ENCODE data around the gene CIRBP. TPM values are rescaled to one million over a fixed set of nuclear protein-coding genes. Genes with fewer than 3 reads are reported as not detected.

CIRBP gene
- polyA plus RNA-seq, 2 donors = 231 to 265 TPM

DNA sequence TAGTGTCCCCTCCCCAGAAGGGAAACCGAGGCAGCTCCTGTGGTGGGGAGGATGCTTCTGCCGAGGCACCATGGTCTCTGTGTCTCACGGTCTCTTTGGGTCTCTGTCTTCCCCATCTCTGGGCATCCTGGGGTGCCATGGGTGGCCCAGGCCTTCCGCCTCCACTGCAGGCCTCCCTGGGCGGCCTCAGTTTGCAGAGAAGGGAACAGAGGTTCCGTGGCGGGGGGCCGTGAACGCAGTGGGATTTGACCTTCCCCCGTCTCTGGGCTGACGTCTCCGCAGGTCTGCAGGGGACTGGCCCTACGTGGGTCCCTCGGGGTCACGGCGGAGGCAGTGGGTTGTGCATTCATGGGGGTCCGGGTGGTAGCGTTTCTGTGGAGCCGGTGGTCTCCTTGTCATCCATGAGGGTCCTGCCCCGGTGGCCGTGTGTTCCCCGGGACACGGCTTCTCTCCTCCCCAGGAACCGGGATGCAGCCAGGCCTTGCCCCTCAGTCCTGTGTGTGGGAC is 21.1 kb downstream of the CIRBP start:
- Histone ChIP-seq H3K36me3 (ENCODE audit: control insufficient read depth in 2 of 2, insufficient read depth in 2 of 2, low read length in 1 of 2) (no peaks in the 10 kb centered on the region), H3K9me3 (ENCODE audit: control insufficient read depth in 2 of 2, insufficient read depth in 1 of 2, low read depth in 1 of 2, low read length in 1 of 2) (no peaks in the 10 kb centered on the region), H3K4me3 (ENCODE audit: low read depth in 1 of 2, low read length in 2 of 2) (no peak overlapping the region), H3K27ac (ENCODE audit: low read depth in 2 of 2, low read length in 1 of 2) (no peak overlapping the region), H3K4me1 (ENCODE audit: control insufficient read depth in 2 of 2, insufficient read depth in 2 of 2, low read length in 1 of 2) (peaks cover 12 to 15% of the 10 kb centered on the region in 2 donors), H3K27me3 (ENCODE audit: control insufficient read depth in 1 of 2, insufficient read depth in 2 of 2, low read length in 2 of 2) (peaks cover 0 to 26% of the 10 kb centered on the region in 2 donors)
- 83 to 85% methylated on average over 20 to 24 of the region's 24 CpGs for WGBS, 2 donors

DNA sequence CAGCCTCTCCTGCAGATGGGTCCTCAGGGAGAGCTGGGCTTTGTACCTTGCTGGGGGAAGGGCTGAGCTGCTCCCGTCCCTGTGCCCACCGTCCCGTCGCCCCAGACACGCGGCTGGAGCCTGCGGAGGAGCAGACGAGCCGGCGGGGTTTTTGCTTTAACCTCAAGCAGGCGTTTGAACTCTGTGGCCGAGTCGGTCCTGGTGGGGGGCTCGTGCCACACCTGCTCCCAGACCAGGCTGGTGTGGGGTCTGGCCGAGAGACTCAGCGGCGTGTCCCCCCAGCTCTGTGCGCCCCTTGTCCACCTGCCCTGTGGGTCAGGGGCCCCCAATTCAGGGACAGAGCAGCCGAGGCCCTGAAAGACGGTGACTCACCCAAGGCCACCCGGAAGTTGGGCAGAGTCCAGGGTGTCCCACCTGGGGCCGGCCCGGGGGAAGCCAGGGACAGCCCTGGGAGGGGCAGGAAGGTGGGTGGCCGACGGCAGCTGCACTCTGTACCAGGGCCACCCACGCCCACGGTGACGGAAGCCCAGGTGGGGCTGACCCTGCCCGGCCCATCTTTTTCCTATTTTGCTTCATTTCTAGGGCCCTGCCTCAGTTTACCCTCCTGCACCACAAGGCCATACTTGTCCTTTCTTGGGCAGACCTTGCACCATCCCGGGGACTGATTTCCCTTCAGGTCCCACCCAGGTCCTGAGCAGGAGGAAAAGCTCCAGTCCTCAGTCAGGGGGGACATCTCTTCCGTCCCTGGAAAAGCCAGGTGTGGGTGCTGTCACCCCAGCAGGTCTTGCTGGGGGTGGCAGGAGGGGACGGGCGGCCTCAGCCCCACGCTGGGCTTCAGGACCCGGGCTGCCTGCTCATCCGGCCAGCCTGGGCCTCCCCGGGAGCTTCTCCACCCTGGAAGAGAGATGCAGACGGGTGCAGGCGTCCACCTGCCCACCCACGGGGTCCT is 21.8 kb downstream of the CIRBP start:
- no peak overlapping the region for H3K27ac ChIP-seq (ENCODE audit: low read depth in 2 of 2, low read length in 1 of 2)
- peaks cover 0 to 26% of the 10 kb centered on the region in 2 donors for H3K27me3 ChIP-seq (ENCODE audit: control insufficient read depth in 1 of 2, insufficient read depth in 2 of 2, low read length in 2 of 2)
- no peak overlapping the region for H3K4me3 ChIP-seq (ENCODE audit: low read depth in 1 of 2, low read length in 2 of 2)
- no peaks in the 10 kb centered on the region for H3K36me3 ChIP-seq (ENCODE audit: control insufficient read depth in 2 of 2, insufficient read depth in 2 of 2, low read length in 1 of 2)
- 60 to 62% methylated on average over 36 to 40 of the region's 40 CpGs for WGBS, 2 donors
- no peaks in the 10 kb centered on the region for H3K9me3 ChIP-seq (ENCODE audit: control insufficient read depth in 2 of 2, insufficient read depth in 1 of 2, low read depth in 1 of 2, low read length in 1 of 2)
- peaks cover 14% of the 10 kb centered on the region in 2 donors for H3K4me1 ChIP-seq (ENCODE audit: control insufficient read depth in 2 of 2, insufficient read depth in 2 of 2, low read length in 1 of 2)

DNA sequence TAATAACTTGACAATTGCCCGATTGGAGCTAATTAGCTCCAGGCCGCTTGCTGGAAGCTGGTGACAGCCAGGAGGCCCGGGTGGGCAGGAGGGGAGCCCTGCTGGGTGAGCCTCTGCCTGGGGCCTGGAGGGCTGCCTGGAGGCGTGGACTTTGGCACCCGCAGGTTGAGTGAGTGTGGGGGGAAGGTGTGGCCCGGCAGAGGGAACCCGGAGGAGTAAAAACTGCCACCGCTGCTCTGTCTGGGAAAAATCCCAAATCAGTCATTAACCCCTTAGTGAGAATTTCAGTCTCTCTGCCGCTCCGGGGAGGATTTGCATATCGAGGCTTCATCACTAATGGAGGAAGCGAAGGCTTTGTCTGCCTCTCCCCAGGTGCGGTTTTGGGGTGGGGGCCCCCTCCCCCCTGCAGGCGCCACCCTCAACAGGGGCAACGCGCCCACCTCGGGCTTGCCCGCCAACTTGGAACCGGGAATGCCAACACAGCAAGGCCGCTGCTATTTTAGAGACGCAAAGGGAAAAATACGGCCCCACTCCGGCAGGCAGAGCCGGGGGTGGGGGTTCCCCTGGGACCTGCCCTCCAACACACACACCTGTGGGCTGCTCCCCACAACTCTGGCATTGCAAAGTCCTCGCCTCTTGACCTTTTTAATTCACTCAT is 22.8 kb downstream of the CIRBP start:
- Histone ChIP-seq H3K9me3 (ENCODE audit: control insufficient read depth in 2 of 2, insufficient read depth in 1 of 2, low read depth in 1 of 2, low read length in 1 of 2) (no peaks in the 10 kb centered on the region), H3K4me1 (ENCODE audit: control insufficient read depth in 2 of 2, insufficient read depth in 2 of 2, low read length in 1 of 2) (peaks cover 9 to 11% of the 10 kb centered on the region in 2 donors), H3K4me3 (ENCODE audit: low read depth in 1 of 2, low read length in 2 of 2) (no peak overlapping the region), H3K27ac (ENCODE audit: low read depth in 2 of 2, low read length in 1 of 2) (no peak overlapping the region), H3K27me3 (ENCODE audit: control insufficient read depth in 1 of 2, insufficient read depth in 2 of 2, low read length in 2 of 2) (peaks cover 0 to 19% of the 10 kb centered on the region in 2 donors), H3K36me3 (ENCODE audit: control insufficient read depth in 2 of 2, insufficient read depth in 2 of 2, low read length in 1 of 2) (no peaks in the 10 kb centered on the region)
- 36 to 41% methylated on average over 25 of the region's 25 CpGs for WGBS, 2 donors

DNA sequence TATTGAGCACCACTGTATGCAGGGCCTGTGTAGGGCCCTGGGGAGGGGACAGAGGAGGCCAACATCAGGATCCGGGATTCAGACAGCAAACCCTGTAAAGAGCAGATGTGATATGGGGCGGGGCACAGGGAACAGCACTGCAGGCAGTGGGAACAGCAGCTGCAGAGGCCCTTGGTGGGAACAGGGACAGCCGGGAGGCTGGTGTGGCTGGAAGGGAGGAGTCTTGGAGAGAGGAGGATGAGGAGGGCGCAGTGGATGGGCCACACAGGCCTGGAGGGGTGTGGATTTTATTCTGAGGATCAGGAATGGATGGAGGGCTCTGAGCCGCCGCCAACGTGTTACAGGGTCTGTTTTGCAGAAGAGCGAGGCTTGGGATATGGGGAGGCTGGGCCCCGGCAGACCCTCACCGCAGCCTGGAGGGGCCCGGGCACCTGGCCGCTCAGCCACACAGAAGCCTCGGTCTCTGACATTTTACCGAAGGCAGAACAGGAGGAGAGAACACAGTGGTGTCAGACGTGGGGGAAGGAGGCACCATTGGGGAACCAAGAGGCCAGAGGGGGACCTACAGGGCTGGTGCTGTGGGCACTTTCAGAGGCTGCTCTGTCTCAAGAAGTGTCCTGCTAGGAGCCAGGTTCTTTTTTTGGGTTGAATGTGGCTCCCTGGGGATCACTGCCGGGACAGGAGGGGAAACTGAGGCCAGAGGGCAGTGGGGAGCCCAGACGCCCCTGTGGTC is 23.5 kb downstream of the CIRBP start:
- H3K4me1 ChIP-seq (ENCODE audit: control insufficient read depth in 2 of 2, insufficient read depth in 2 of 2, low read length in 1 of 2) = peaks cover 8 to 9% of the 10 kb centered on the region in 2 donors
- no peaks in the 10 kb centered on the region for H3K36me3 ChIP-seq (ENCODE audit: control insufficient read depth in 2 of 2, insufficient read depth in 2 of 2, low read length in 1 of 2)
- peaks cover 0 to 12% of the 10 kb centered on the region in 2 donors for H3K27me3 ChIP-seq (ENCODE audit: control insufficient read depth in 1 of 2, insufficient read depth in 2 of 2, low read length in 2 of 2)
- no peak overlapping the region for H3K4me3 ChIP-seq (ENCODE audit: low read depth in 1 of 2, low read length in 2 of 2)
- H3K27ac ChIP-seq (ENCODE audit: low read depth in 2 of 2, low read length in 1 of 2) = no peak overlapping the region
- 82 to 83% methylated on average over 17 of the region's 17 CpGs for WGBS, 2 donors
- no peaks in the 10 kb centered on the region for H3K9me3 ChIP-seq (ENCODE audit: control insufficient read depth in 2 of 2, insufficient read depth in 1 of 2, low read depth in 1 of 2, low read length in 1 of 2)

DNA sequence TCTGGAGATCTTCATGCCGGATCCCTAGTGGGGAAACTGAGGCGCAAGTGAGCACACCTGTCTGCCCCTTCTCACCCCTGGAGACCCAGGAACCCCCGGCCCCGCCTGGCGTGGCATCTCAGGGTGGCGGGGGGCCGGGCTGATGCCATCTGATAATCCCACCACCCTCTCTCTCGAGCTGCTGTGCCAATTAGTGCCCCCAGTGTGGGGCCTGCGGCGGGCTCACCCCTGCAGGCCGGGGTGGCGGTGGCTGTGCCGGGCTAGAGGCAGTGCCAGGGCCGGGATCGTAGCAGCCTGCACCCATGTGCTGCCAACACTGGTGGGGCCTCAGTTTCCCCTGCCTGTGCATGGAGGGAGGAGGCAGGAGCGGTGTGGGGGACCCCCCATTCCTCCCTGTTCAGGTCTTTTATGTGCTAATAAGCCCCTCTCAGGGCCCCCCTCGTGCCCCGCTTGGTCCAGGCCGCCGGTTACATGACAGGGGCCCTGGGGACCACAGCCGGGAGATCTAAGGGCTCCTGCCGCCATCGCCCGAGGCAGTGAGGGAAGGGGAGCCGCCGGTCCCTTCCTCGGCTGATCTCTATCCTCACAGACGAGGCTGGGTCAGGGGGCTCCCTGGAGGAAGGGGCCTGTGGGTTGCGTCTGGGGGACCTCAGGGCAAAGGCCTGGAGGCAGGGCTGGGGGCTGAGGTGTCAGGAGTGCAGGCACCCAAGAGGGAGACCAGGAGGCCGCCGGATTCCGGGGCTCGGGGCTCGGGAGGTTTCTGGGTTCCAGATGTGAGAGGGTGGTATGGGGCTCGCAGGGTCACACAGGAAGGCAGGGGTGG is 24.9 kb downstream of the CIRBP start:
- Histone ChIP-seq H3K27me3 (ENCODE audit: control insufficient read depth in 1 of 2, insufficient read depth in 2 of 2, low read length in 2 of 2) (peaks cover 0 to 3% of the 10 kb centered on the region in 2 donors), H3K4me1 (ENCODE audit: control insufficient read depth in 2 of 2, insufficient read depth in 2 of 2, low read length in 1 of 2) (peaks cover 5 to 7% of the 10 kb centered on the region in 2 donors), H3K4me3 (ENCODE audit: low read depth in 1 of 2, low read length in 2 of 2) (no peak overlapping the region), H3K9me3 (ENCODE audit: control insufficient read depth in 2 of 2, insufficient read depth in 1 of 2, low read depth in 1 of 2, low read length in 1 of 2) (no peaks in the 10 kb centered on the region), H3K27ac (ENCODE audit: low read depth in 2 of 2, low read length in 1 of 2) (no peak overlapping the region), H3K36me3 (ENCODE audit: control insufficient read depth in 2 of 2, insufficient read depth in 2 of 2, low read length in 1 of 2) (no peaks in the 10 kb centered on the region)
- WGBS, 2 donors = 73 to 79% methylated on average over 33 to 35 of the region's 35 CpGs

DNA sequence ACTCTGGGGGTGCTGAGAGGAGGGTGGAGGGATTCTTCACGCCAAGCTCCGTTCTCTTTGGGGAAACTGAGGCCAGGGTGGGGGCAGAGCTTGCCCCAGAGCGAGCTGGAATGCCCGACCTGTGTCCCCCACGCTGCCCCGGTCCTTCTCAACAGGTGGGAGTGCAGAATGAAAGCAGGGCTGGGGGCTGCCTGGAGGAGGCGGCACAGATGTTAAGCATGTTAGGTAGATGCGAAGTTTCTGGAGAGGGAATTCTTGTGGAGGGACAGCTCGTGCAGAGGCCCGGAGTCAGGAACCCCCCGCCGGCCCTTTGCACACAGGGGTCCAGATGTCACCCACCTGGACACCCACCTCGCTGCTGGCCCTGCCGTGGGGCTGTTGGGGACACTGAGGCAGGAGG is 25.6 kb downstream of the CIRBP start:
- H3K4me1 ChIP-seq (ENCODE audit: control insufficient read depth in 2 of 2, insufficient read depth in 2 of 2, low read length in 1 of 2) = peaks cover 4 to 5% of the 10 kb centered on the region in 2 donors
- H3K9me3 ChIP-seq (ENCODE audit: control insufficient read depth in 2 of 2, insufficient read depth in 1 of 2, low read depth in 1 of 2, low read length in 1 of 2) = no peaks in the 10 kb centered on the region
- peaks cover 0 to 3% of the 10 kb centered on the region in 2 donors for H3K27me3 ChIP-seq (ENCODE audit: control insufficient read depth in 1 of 2, insufficient read depth in 2 of 2, low read length in 2 of 2)
- no peak overlapping the region for H3K27ac ChIP-seq (ENCODE audit: low read depth in 2 of 2, low read length in 1 of 2)
- no peak overlapping the region for H3K4me3 ChIP-seq (ENCODE audit: low read depth in 1 of 2, low read length in 2 of 2)
- WGBS, 2 donors = 68 to 76% methylated on average over 14 of the region's 14 CpGs
- H3K36me3 ChIP-seq (ENCODE audit: control insufficient read depth in 2 of 2, insufficient read depth in 2 of 2, low read length in 1 of 2) = no peaks in the 10 kb centered on the region

DNA sequence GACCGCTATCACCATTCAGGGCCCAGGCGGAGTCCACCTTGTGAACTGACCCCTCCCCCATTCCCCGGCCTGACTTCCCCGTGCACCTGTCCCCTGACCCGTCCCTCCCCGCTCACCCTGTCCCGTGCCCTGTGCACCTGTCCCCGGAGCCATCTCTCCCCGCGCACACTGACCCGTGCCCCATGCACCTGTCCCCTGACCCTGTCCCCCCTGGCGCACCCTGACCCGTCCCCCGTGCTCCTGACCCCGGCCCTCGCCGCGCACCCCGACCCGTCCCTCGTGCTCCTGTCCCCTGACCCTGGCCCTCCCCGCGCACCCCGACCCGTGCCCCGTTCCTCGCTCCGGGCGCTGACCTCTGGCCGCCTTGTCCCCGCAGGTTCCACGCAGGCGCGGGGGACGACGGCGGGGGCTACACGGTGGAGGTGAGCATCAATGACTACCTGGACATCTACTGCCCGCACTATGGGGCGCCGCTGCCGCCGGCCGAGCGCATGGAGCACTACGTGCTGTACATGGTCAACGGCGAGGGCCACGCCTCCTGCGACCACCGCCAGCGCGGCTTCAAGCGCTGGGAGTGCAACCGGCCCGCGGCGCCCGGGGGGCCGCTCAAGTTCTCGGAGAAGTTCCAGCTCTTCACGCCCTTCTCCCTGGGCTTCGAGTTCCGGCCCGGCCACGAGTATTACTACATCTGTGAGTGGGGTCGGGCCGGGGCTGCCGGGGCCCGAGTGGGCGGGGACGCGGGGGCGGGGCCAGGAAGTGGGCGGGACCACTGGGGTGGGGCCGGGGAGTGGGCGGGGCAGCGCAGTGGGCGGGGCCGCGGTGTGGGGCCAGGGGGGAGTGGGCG is 26.3 kb downstream of the CIRBP start:
- Histone ChIP-seq H3K9me3 (ENCODE audit: control insufficient read depth in 2 of 2, insufficient read depth in 1 of 2, low read depth in 1 of 2, low read length in 1 of 2) (no peaks in the 10 kb centered on the region), H3K27ac (ENCODE audit: low read depth in 2 of 2, low read length in 1 of 2) (no peak overlapping the region), H3K4me1 (ENCODE audit: control insufficient read depth in 2 of 2, insufficient read depth in 2 of 2, low read length in 1 of 2) (peaks cover under 1 to 5% of the 10 kb centered on the region in 2 donors), H3K36me3 (ENCODE audit: control insufficient read depth in 2 of 2, insufficient read depth in 2 of 2, low read length in 1 of 2) (no peaks in the 10 kb centered on the region), H3K27me3 (ENCODE audit: control insufficient read depth in 1 of 2, insufficient read depth in 2 of 2, low read length in 2 of 2) (peaks cover 0 to 3% of the 10 kb centered on the region in 2 donors), H3K4me3 (ENCODE audit: low read depth in 1 of 2, low read length in 2 of 2) (no peak overlapping the region)
- 13 to 16% methylated on average over 75 to 82 of the region's 82 CpGs for WGBS, 2 donors

DNA sequence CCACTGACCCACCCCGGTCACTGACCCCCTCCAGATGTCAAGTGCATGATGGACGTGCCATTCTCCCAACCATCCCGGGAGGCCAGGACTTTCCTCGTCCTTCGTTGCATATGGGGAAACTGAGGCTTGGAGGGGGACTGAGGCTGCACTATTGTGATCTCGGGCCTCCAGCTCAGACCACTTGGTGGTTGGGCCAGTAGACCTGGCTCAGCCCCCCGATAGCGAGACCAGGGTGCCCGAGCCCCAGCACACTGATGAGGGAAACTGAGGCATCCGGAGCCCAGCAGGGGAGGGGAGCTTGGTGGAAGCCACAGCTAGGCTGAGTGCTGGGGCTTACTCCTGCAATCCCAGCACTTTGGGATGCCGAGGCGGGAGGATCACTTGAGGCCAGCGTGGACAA is 26.9 kb downstream of the CIRBP start:
- 75 to 81% methylated on average over 12 to 13 of the region's 13 CpGs for WGBS, 2 donors
- peaks cover 0 to 3% of the 10 kb centered on the region in 2 donors for H3K27me3 ChIP-seq (ENCODE audit: control insufficient read depth in 1 of 2, insufficient read depth in 2 of 2, low read length in 2 of 2)

More for the DNA sequence above, 26.9 kb downstream of the CIRBP start:
- no peaks in the 10 kb centered on the region for H3K9me3 ChIP-seq (ENCODE audit: control insufficient read depth in 2 of 2, insufficient read depth in 1 of 2, low read depth in 1 of 2, low read length in 1 of 2)
- no peak overlapping the region for H3K27ac ChIP-seq (ENCODE audit: low read depth in 2 of 2, low read length in 1 of 2)
- peaks cover 0 to 5% of the 10 kb centered on the region in 2 donors for H3K4me1 ChIP-seq (ENCODE audit: control insufficient read depth in 2 of 2, insufficient read depth in 2 of 2, low read length in 1 of 2)
- H3K36me3 ChIP-seq (ENCODE audit: control insufficient read depth in 2 of 2, insufficient read depth in 2 of 2, low read length in 1 of 2) = no peaks in the 10 kb centered on the region
- no peak overlapping the region for H3K4me3 ChIP-seq (ENCODE audit: low read depth in 1 of 2, low read length in 2 of 2)

All from esophagus (tissue), 2 donors.